ENCODE results near the gene SLC25A23.
"Not testable (repeated sequence)": the region's sequence is repeated elsewhere in the genome, so short reads cannot be mapped to it uniquely, and the experiment has no call there.

The SLC25A23 gene

GRCh38 chr19:6414793-6415590 is 44.6 kb downstream of the SLC25A23 start:
- Histone ChIP-seq H3K4me3 (ENCODE audit: low read length) (no peak overlapping the region), H3K4me1 (ENCODE audit: control insufficient read depth, insufficient read depth, low read length) (no peaks in the 10 kb centered on the region), H3K36me3 (ENCODE audit: control insufficient read depth, insufficient read depth, low read length) (peaks cover 17% of the 10 kb centered on the region)

GRCh38 chr19:6413721-6414643 is 45.6 kb downstream of the SLC25A23 start:
- peaks cover 13% of the 10 kb centered on the region for H3K36me3 ChIP-seq (ENCODE audit: control insufficient read depth, insufficient read depth, low read length)
- no peaks in the 10 kb centered on the region for H3K9me3 ChIP-seq (ENCODE audit: control insufficient read depth, low read length)
- H3K4me3 ChIP-seq (ENCODE audit: low read length), result no peak overlapping the region
- no peak overlapping the region for H3K9ac ChIP-seq (ENCODE audit: low read length)
- no peaks in the 10 kb centered on the region for H3K27me3 ChIP-seq (ENCODE audit: control insufficient read depth, insufficient read depth, low read length)
- H3K4me1 ChIP-seq (ENCODE audit: control insufficient read depth, insufficient read depth, low read length), result no peaks in the 10 kb centered on the region

More at GRCh38 chr19:6414793-6415590, 44.6 kb downstream of the SLC25A23 start:
- Histone ChIP-seq H3K9me3 (ENCODE audit: control insufficient read depth, low read length) (no peaks in the 10 kb centered on the region), H3K27me3 (ENCODE audit: control insufficient read depth, insufficient read depth, low read length) (no peaks in the 10 kb centered on the region), H3K9ac (ENCODE audit: low read length) (no peak overlapping the region)

- H3K4me3 ChIP-seq (ENCODE audit: low read length), result no peak overlapping the region
- H3K36me3 ChIP-seq (ENCODE audit: control insufficient read depth, insufficient read depth, low read length), result peaks cover 9% of the 10 kb centered on the region
- no peaks in the 10 kb centered on the region for H3K4me1 ChIP-seq (ENCODE audit: control insufficient read depth, insufficient read depth, low read length)
- H3K9ac ChIP-seq (ENCODE audit: low read length), result no peak overlapping the region
- no peaks in the 10 kb centered on the region for H3K27me3 ChIP-seq (ENCODE audit: control insufficient read depth, insufficient read depth, low read length)
- no peaks in the 10 kb centered on the region for H3K9me3 ChIP-seq (ENCODE audit: control insufficient read depth, low read length)
Observed at GRCh38 chr19:6413291-6413690, 46.3 kb downstream of the SLC25A23 start.

- Histone ChIP-seq H3K9me3 (ENCODE audit: control insufficient read depth, low read length) (no peaks in the 10 kb centered on the region), H3K36me3 (ENCODE audit: control insufficient read depth, insufficient read depth, low read length) (peaks cover 9% of the 10 kb centered on the region), H3K4me3 (ENCODE audit: low read length) (no peak overlapping the region), H3K9ac (ENCODE audit: low read length) (no peak overlapping the region), H3K27me3 (ENCODE audit: control insufficient read depth, insufficient read depth, low read length) (no peaks in the 10 kb centered on the region), H3K4me1 (ENCODE audit: control insufficient read depth, insufficient read depth, low read length) (no peaks in the 10 kb centered on the region)
Observed at GRCh38 chr19:6412447-6413091, 47.0 kb downstream of the SLC25A23 start.

- Histone ChIP-seq H3K4me1 (ENCODE audit: control insufficient read depth, insufficient read depth, low read length) (no peaks in the 10 kb centered on the region), H3K36me3 (ENCODE audit: control insufficient read depth, insufficient read depth, low read length) (peaks cover 9% of the 10 kb centered on the region), H3K9ac (ENCODE audit: low read length) (no peak overlapping the region), H3K4me3 (ENCODE audit: low read length) (no peak overlapping the region), H3K9me3 (ENCODE audit: control insufficient read depth, low read length) (no peaks in the 10 kb centered on the region), H3K27me3 (ENCODE audit: control insufficient read depth, insufficient read depth, low read length) (no peaks in the 10 kb centered on the region)
Observed at GRCh38 chr19:6412061-6412446, 47.5 kb downstream of the SLC25A23 start.

GRCh38 chr19:6409346-6409745 is 50.2 kb downstream of the SLC25A23 start:
- Histone ChIP-seq H3K4me3 (ENCODE audit: low read length) (no peak overlapping the region), H3K36me3 (ENCODE audit: control insufficient read depth, insufficient read depth, low read length) (no peaks in the 10 kb centered on the region), H3K4me1 (ENCODE audit: control insufficient read depth, insufficient read depth, low read length) (no peaks in the 10 kb centered on the region), H3K9ac (ENCODE audit: low read length) (no peak overlapping the region), H3K27me3 (ENCODE audit: control insufficient read depth, insufficient read depth, low read length) (no peaks in the 10 kb centered on the region), H3K9me3 (ENCODE audit: control insufficient read depth, low read length) (no peaks in the 10 kb centered on the region)

- peaks cover 4% of the 10 kb centered on the region for H3K4me1 ChIP-seq (ENCODE audit: control insufficient read depth, insufficient read depth, low read length)
- no peaks in the 10 kb centered on the region for H3K9me3 ChIP-seq (ENCODE audit: control insufficient read depth, low read length)
- H3K4me3 ChIP-seq (ENCODE audit: low read length), result no peak overlapping the region
- no peaks in the 10 kb centered on the region for H3K36me3 ChIP-seq (ENCODE audit: control insufficient read depth, insufficient read depth, low read length)
- no peak overlapping the region for H3K9ac ChIP-seq (ENCODE audit: low read length)
- no peaks in the 10 kb centered on the region for H3K27me3 ChIP-seq (ENCODE audit: control insufficient read depth, insufficient read depth, low read length)
Observed at GRCh38 chr19:6406401-6406800, 53.2 kb downstream of the SLC25A23 start.

- no peaks in the 10 kb centered on the region for H3K9me3 ChIP-seq (ENCODE audit: control insufficient read depth, low read length)
- no peaks in the 10 kb centered on the region for H3K36me3 ChIP-seq (ENCODE audit: control insufficient read depth, insufficient read depth, low read length)
- no peaks in the 10 kb centered on the region for H3K27me3 ChIP-seq (ENCODE audit: control insufficient read depth, insufficient read depth, low read length)
- H3K4me1 ChIP-seq (ENCODE audit: control insufficient read depth, insufficient read depth, low read length), result peaks cover 4% of the 10 kb centered on the region
- H3K9ac ChIP-seq (ENCODE audit: low read length), result no peak overlapping the region
- no peak overlapping the region for H3K4me3 ChIP-seq (ENCODE audit: low read length)
Observed at GRCh38 chr19:6402837-6403608, 56.6 kb downstream of the SLC25A23 start.

- Histone ChIP-seq H3K9ac (ENCODE audit: low read length) (no peak overlapping the region), H3K27me3 (ENCODE audit: control insufficient read depth, insufficient read depth, low read length) (no peaks in the 10 kb centered on the region), H3K4me3 (ENCODE audit: low read length) (no peak overlapping the region), H3K4me1 (ENCODE audit: control insufficient read depth, insufficient read depth, low read length) (peaks cover 4% of the 10 kb centered on the region), H3K36me3 (ENCODE audit: control insufficient read depth, insufficient read depth, low read length) (no peaks in the 10 kb centered on the region), H3K9me3 (ENCODE audit: control insufficient read depth, low read length) (no peaks in the 10 kb centered on the region)
Observed at GRCh38 chr19:6402058-6402457, 57.5 kb downstream of the SLC25A23 start.

GRCh38 chr19:6400062-6400944 is 59.3 kb downstream of the SLC25A23 start:
- H3K4me1 ChIP-seq (ENCODE audit: control insufficient read depth, insufficient read depth, low read length); H3K9ac ChIP-seq (ENCODE audit: low read length); H3K9me3 ChIP-seq (ENCODE audit: control insufficient read depth, low read length): not testable (repeated sequence)

GRCh38 chr19:6396305-6396704 is 63.3 kb downstream of the SLC25A23 start:
- Histone ChIP-seq H3K36me3 (ENCODE audit: control insufficient read depth, insufficient read depth, low read length) (no peaks in the 10 kb centered on the region), H3K9me3 (ENCODE audit: control insufficient read depth, low read length) (no peaks in the 10 kb centered on the region), H3K4me3 (ENCODE audit: low read length) (no peak overlapping the region), H3K27me3 (ENCODE audit: control insufficient read depth, insufficient read depth, low read length) (no peaks in the 10 kb centered on the region), H3K4me1 (ENCODE audit: control insufficient read depth, insufficient read depth, low read length) (peaks cover 14% of the 10 kb centered on the region), H3K9ac (ENCODE audit: low read length) (no peak overlapping the region)

More at GRCh38 chr19:6400062-6400944, 59.3 kb downstream of the SLC25A23 start:
- not testable (repeated sequence) for H3K36me3 ChIP-seq (ENCODE audit: control insufficient read depth, insufficient read depth, low read length); H3K27me3 ChIP-seq (ENCODE audit: control insufficient read depth, insufficient read depth, low read length); H3K4me3 ChIP-seq (ENCODE audit: low read length)
